Head of caudate nucleus (tissue), 42 donors: ENCODE data around the gene FNDC3A.
"Not testable (repeated sequence)": the region's sequence is repeated elsewhere in the genome, so short reads cannot be mapped to it uniquely, and the experiment has no call there.

Experiments used
- DNase-seq, 42 donors: peaks; one replicate each; pipeline versions ENCODE4 v3.0.0 to v3.0.0-alpha.2; 2020 to 2021; ENCODE audit warnings: mixed read lengths in 7 of 42
- intact Hi-C: fragments of 100-400 bp; cut with DNase I; formaldehyde crosslinking; loops from one replicate; pipeline ENCODE4 v1.15.0; 2022

FNDC3A gene

GRCh38 chr13:49112782-49113525 is 137.2 kb downstream of the FNDC3A start:
- DNase-seq: no peak
- intact Hi-C loops: loop anchor here (10.0 kb wide), 1 partner anchor 172 kb away; no protein-coding TSS in a partner anchor

GRCh38 chr13:49113526-49114286 is 138.0 kb downstream of the FNDC3A start:
- intact Hi-C loops: loop anchor here (10.0 kb wide), 1 partner anchor 171 kb away; no protein-coding TSS in a partner anchor
- no peak for DNase-seq

- intact Hi-C loops: loop anchor here (10.0 kb wide), 1 partner anchor 168 kb away; no protein-coding TSS in a partner anchor
- no peak for DNase-seq
Measured at GRCh38 chr13:49116873-49117272, 141.2 kb downstream of the FNDC3A start.

GRCh38 chr13:49118455-49118854 is 142.7 kb downstream of the FNDC3A start:
- DNase-seq: not testable (repeated sequence)
- intact Hi-C loops: loop anchor here (10.0 kb wide), 1 partner anchor 166 kb away; no protein-coding TSS in a partner anchor

GRCh38 chr13:49124693-49125304 is 149.1 kb downstream of the FNDC3A start:
- DNase-seq: no peak
- intact Hi-C loops: no loop called here

- intact Hi-C loops: no loop called here
Measured at GRCh38 chr13:49125964-49126524, 150.3 kb downstream of the FNDC3A start.

GRCh38 chr13:49132479-49133002 is 156.8 kb downstream of the FNDC3A start:
- intact Hi-C loops: no loop called here
- no peak for DNase-seq

More at GRCh38 chr13:49125964-49126524, 150.3 kb downstream of the FNDC3A start:
- no peak for DNase-seq

- DNase-seq: no peak
- intact Hi-C loops: no loop called here
Measured at GRCh38 chr13:49134305-49134704, 158.6 kb downstream of the FNDC3A start.

- DNase-seq: not testable (repeated sequence)
Measured at GRCh38 chr13:49137138-49137643, 161.5 kb downstream of the FNDC3A start.

GRCh38 chr13:49140910-49141611 is 165.3 kb downstream of the FNDC3A start:
- no peak for DNase-seq
- intact Hi-C loops: no loop called here

More at GRCh38 chr13:49137138-49137643, 161.5 kb downstream of the FNDC3A start:
- intact Hi-C loops: not testable (repeated sequence)

GRCh38 chr13:49146950-49147355 is 171.2 kb downstream of the FNDC3A start:
- intact Hi-C loops: no loop called here
- no peak for DNase-seq

GRCh38 chr13:49148405-49148804 is 172.7 kb downstream of the FNDC3A start:
- intact Hi-C loops: no loop called here
- DNase-seq: no peak

- DNase-seq, intact Hi-C loops: not testable (repeated sequence)
Measured at GRCh38 chr13:49157955-49158584, 182.4 kb downstream of the FNDC3A start.

GRCh38 chr13:49163162-49163561 is 187.4 kb downstream of the FNDC3A start:
- intact Hi-C loops, DNase-seq: not testable (repeated sequence)

GRCh38 chr13:49164712-49165111 is 189.0 kb downstream of the FNDC3A start:
- no peak for DNase-seq
- intact Hi-C loops: no loop called here

GRCh38 chr13:49165798-49166752 is 190.4 kb downstream of the FNDC3A start:
- intact Hi-C loops: no loop called here
- no peak for DNase-seq

- intact Hi-C loops: no loop called here
- no peak for DNase-seq
Measured at GRCh38 chr13:49171359-49171758, 195.6 kb downstream of the FNDC3A start.
